Neuronal stem cell (in vitro differentiated cells): ENCODE results near the gene PIK3C2G.

Experiments used
- DNase-seq: peaks from one replicate; pipeline ENCODE4 v3.0.0-alpha.2; 2013; ENCODE audit warnings: low spot score
- H2AFZ ChIP-seq: one replicate; pipeline ENCODE4 v1.6.1; 2013; ENCODE audit warnings: mild to moderate bottlenecking, low read length, inconsistent platforms
- H2AK5ac ChIP-seq: 2 replicates; pipeline ENCODE4 v1.6.1; 2013; ENCODE audit warnings: low read depth, mild to moderate bottlenecking, inconsistent platforms, low read length, moderate library complexity, mixed read lengths
- H2BK120ac ChIP-seq: 2 replicates; pipeline ENCODE4 v1.6.1; 2013; ENCODE audit warnings: low read depth, mild to moderate bottlenecking, inconsistent platforms, low read length, moderate library complexity, mixed read lengths
- H2BK12ac ChIP-seq: one replicate; pipeline ENCODE4 v1.6.1; 2013; ENCODE audit warnings: low read length, inconsistent platforms
- H2BK15ac ChIP-seq: 2 replicates; pipeline ENCODE4 v1.6.1; 2013; ENCODE audit warnings: mild to moderate bottlenecking, low read length, inconsistent platforms, mixed read lengths
- H2BK5ac ChIP-seq: one replicate; pipeline ENCODE4 v1.6.1; 2013; ENCODE audit warnings: inconsistent platforms, mild to moderate bottlenecking, low read length, moderate library complexity
- H3K14ac ChIP-seq: one replicate; pipeline ENCODE4 v1.6.1; 2013; ENCODE audit warnings: low read length, inconsistent platforms
- H3K18ac ChIP-seq: 2 replicates; pipeline ENCODE4 v1.6.1; 2013; ENCODE audit warnings: low read length, inconsistent platforms
- H3K23ac ChIP-seq: 2 replicates; pipeline ENCODE4 v1.6.1; 2013; ENCODE audit warnings: low read depth, mild to moderate bottlenecking, mixed read lengths, low read length, inconsistent platforms; ENCODE audit not compliant: poor library complexity
- H3K27ac ChIP-seq: replicated peaks from 3 replicates; pipeline ENCODE4 v1.5.1; 2013; ENCODE audit warnings: low read length, inconsistent platforms
- H3K27me3 ChIP-seq, 3 experiments: 2 replicates each; pipeline ENCODE4 v1.6.1; 2013; ENCODE audit warnings: low read length in 3 of 3, mild to moderate bottlenecking in 2 of 3, inconsistent platforms in 1 of 3, low read depth in 1 of 3, mixed read lengths in 1 of 3, moderate library complexity in 1 of 3; ENCODE audit not compliant: control insufficient read depth in 3 of 3, insufficient read depth in 3 of 3
- H3K36me3 ChIP-seq, 2 donors: replicated peaks in 1 of 2; 2 replicates each; pipeline ENCODE4 v1.6.1; 2013; ENCODE audit warnings: low read length in 2 of 2; ENCODE audit not compliant: control insufficient read depth in 2 of 2, insufficient read depth in 2 of 2
- H3K4ac ChIP-seq: 2 replicates; pipeline ENCODE4 v1.6.1; 2013; ENCODE audit warnings: inconsistent platforms, mild to moderate bottlenecking, low read length, moderate library complexity
- H3K4me1 ChIP-seq, 2 donors: 1 replicate in 1 of 2; 2 replicates in 1 of 2; pipeline ENCODE4 v1.6.1; 2013; ENCODE audit warnings: low read length in 2 of 2, low read depth in 1 of 2; ENCODE audit not compliant: control insufficient read depth in 2 of 2, insufficient read depth in 1 of 2
- H3K4me2 ChIP-seq: one replicate; pipeline ENCODE4 v1.6.1; 2013; ENCODE audit warnings: mild to moderate bottlenecking, low read length, inconsistent platforms; ENCODE audit not compliant: insufficient read depth, poor library complexity, severe bottlenecking
- H3K4me3 ChIP-seq, 2 donors: 2 replicates each; pipeline ENCODE4 v1.5.1; 2013; ENCODE audit warnings: low read length in 2 of 2, mild to moderate bottlenecking in 2 of 2, inconsistent platforms in 1 of 2, moderate library complexity in 1 of 2
- H3K79me1 ChIP-seq: one replicate; pipeline ENCODE4 v1.6.1; 2013; ENCODE audit warnings: low read depth, mild to moderate bottlenecking, inconsistent platforms, low read length, moderate library complexity
- H3K9ac ChIP-seq: one replicate; pipeline ENCODE4 v1.6.1; 2013; ENCODE audit warnings: mild to moderate bottlenecking, low read depth, low read length, inconsistent platforms; ENCODE audit not compliant: poor library complexity
- H3K9me3 ChIP-seq, 2 donors: replicated peaks in 1 of 2; 2 replicates each; pipeline versions ENCODE3 to v1.6.1; 2013; ENCODE audit warnings: low read length in 2 of 2, mild to moderate bottlenecking in 2 of 2, inconsistent platforms in 1 of 2, low read depth in 1 of 2, mixed read lengths in 1 of 2, moderate library complexity in 1 of 2; ENCODE audit not compliant: control insufficient read depth in 2 of 2, insufficient read depth in 1 of 2
- H4K8ac ChIP-seq: one replicate; pipeline ENCODE4 v1.6.1; 2013; ENCODE audit warnings: low read depth, mild to moderate bottlenecking, inconsistent platforms, low read length, moderate library complexity
- H4K91ac ChIP-seq: one replicate; pipeline ENCODE4 v1.6.1; 2013; ENCODE audit warnings: low read length, low read depth, mild to moderate bottlenecking, inconsistent platforms; ENCODE audit not compliant: poor library complexity
- WGBS, 2 donors: extraction: QIAGEN DNeasy Blood & Tissue Kit; methylation state at CpG; one replicate each; pipeline ENCODE4 v1.1.7; 2013; ENCODE audit warnings: missing lambda C conversion rate in 2 of 2, mixed read lengths in 1 of 2; ENCODE audit not compliant: insufficient read length in 2 of 2, insufficient replicate concordance in 1 of 2; ENCODE audit errors: extremely low coverage in 2 of 2; 5-methylcytosine and 5-hydroxymethylcytosine counted together

The PIK3C2G gene

DNA sequence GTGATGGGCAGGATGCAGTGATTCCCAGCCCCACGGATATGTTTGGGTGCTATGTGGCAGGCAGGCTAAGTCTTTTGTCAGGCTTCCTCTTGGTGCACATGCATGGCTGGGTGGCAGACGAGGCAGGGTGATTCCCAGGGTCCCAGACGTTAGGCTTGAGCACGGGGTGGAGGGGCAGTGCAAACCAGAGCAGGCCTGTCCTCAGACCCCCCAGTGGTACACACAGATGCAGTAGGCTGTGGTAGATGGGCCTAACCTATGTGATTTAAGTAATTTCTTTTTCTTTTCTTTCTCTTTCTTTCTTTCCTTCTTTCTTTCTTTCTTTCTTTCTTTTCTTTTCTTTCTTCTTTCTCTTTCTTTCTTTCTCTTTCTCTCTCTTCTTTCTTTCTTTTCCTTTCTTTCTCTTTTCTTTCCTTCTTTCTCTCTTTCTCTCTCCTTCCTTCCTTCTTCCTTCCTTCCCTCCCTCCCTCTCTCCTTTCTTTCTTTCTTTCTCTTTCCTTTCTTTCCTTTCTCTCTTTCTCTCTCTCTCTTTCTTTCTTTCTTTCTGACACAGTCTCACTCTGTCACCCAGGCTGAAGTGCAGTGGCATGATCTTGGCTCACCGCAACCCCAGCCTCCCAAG, 41.6 kb downstream of the PIK3C2G start:
- Histone ChIP-seq H3K23ac (no peak overlapping the region), H3K9ac (no peak overlapping the region), H2AK5ac (no peak overlapping the region), H3K18ac (no peak overlapping the region), H3K79me1 (no peaks in the 10 kb centered on the region), H3K27me3 (no peaks in the 10 kb centered on the region), H3K4me3 (peak overlapping the region in 1 of 2 donors; percentile 42), H2BK5ac (no peak overlapping the region), H2BK12ac (no peak overlapping the region), H3K4me2 (no peak overlapping the region), H3K4ac (no peak overlapping the region), H3K36me3 (no peaks in the 10 kb centered on the region), H3K14ac (no peak overlapping the region), H3K4me1 (no peaks in the 10 kb centered on the region), H2BK15ac (no peak overlapping the region), H2BK120ac (no peak overlapping the region), H4K8ac (no peak overlapping the region), H3K27ac (no peak overlapping the region), H2AFZ (no peak overlapping the region), H4K91ac (no peak overlapping the region), H3K9me3 (peaks cover 8% of the 10 kb centered on the region in 2 donors)
- WGBS, 2 donors, result no CpG with 5 or more reads among the region's 5 CpGs
- no peak for DNase-seq

DNA sequence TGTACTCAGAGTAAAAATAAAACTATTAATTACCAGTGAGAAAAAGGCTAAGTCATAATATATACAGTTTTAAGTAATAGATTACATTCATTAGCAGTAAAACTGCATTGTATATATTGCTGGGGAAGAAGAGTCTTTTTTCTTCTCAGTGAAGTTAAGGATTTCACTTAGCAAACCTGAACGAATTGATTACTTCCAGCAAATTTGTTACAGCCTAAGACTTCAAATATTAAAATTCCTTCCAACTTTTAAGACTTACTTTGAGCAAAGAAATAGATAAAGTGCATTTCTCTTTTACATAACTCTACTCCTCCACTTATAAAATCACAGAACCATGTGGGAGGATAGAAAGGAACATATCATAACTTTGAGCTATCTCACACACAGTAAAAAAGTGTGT, 43.3 kb downstream of the PIK3C2G start:
- Histone ChIP-seq H2BK120ac (no peak overlapping the region), H2BK5ac (no peak overlapping the region), H3K4me2 (no peak overlapping the region), H2AFZ (no peak overlapping the region), H3K4me3 (no peak overlapping the region), H4K91ac (no peak overlapping the region), H3K9me3 (peaks cover 8% of the 10 kb centered on the region in 2 donors), H3K79me1 (no peaks in the 10 kb centered on the region), H2BK12ac (no peak overlapping the region), H3K23ac (no peak overlapping the region), H2AK5ac (no peak overlapping the region), H3K4me1 (no peaks in the 10 kb centered on the region), H3K4ac (no peak overlapping the region), H2BK15ac (no peak overlapping the region), H3K27ac (no peak overlapping the region), H3K14ac (no peak overlapping the region), H3K27me3 (no peaks in the 10 kb centered on the region), H3K18ac (no peak overlapping the region), H3K9ac (no peak overlapping the region), H4K8ac (no peak overlapping the region), H3K36me3 (no peaks in the 10 kb centered on the region)
- no peak for DNase-seq
- no CpG with 5 or more reads among the region's 1 CpG for WGBS, 2 donors

DNA sequence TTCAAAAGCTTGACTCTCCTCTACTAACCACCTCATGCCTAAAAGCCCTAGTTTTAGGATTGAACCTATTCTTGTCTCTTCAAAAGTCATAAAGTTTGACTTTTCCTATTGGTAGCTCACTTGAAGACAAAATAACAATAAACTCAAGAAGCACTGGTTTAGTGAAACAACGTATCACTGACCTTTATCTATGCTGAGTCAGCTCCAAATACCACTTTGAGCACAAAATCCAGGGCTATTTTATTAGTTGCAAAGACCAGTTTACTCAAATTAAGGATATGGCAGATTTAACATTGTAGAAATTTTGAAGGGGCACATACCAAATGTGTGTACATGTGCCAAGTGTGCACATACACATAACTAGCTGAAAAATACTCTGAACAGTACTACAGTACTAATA, 45.0 kb downstream of the PIK3C2G start:
- no peak overlapping the region for H3K4me2 ChIP-seq
- H2AFZ ChIP-seq, result no peak overlapping the region
- no peak overlapping the region for H2AK5ac ChIP-seq
- no peak for DNase-seq
- no peak overlapping the region for H2BK15ac ChIP-seq
- H3K18ac ChIP-seq, result no peak overlapping the region
- H3K27me3 ChIP-seq, result no peaks in the 10 kb centered on the region
- no peak overlapping the region for H4K91ac ChIP-seq
- no peak overlapping the region for H3K9ac ChIP-seq
- WGBS, 2 donors, result no CpG with 5 or more reads among the region's 1 CpG
- no peak overlapping the region for H3K4me3 ChIP-seq
- no peak overlapping the region for H4K8ac ChIP-seq
- H3K36me3 ChIP-seq, result no peaks in the 10 kb centered on the region
- H3K14ac ChIP-seq, result no peak overlapping the region
- no peak overlapping the region for H3K4ac ChIP-seq
- no peak overlapping the region for H3K27ac ChIP-seq
- H2BK120ac ChIP-seq, result no peak overlapping the region
- no peaks in the 10 kb centered on the region for H3K79me1 ChIP-seq
- no peak overlapping the region for H3K23ac ChIP-seq
- H2BK5ac ChIP-seq, result no peak overlapping the region
- H3K9me3 ChIP-seq, result peaks cover 8% of the 10 kb centered on the region in 2 donors
- no peak overlapping the region for H2BK12ac ChIP-seq
- H3K4me1 ChIP-seq, result no peaks in the 10 kb centered on the region

DNA sequence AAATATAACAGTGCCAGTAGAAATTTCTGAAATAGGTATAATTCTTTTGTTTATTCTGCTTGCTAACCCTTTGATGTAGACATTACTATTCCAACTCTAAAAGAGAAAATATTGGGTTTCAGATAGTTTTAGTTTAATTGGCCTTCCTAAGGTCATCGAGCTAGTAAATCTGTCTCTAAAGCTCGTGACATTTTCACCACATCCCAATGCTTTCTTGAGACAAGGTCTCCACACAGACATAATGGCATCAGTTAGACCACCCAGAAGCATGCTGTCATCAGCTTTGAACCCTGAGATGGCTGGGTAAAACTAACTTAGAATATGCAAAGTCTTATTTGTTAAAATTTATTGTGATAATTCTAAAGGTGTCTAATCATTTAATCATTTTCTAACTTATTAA, 52.0 kb downstream of the PIK3C2G start:
- Histone ChIP-seq H3K27me3 (no peaks in the 10 kb centered on the region), H3K4me3 (no peak overlapping the region), H3K4me2 (no peak overlapping the region), H3K79me1 (no peaks in the 10 kb centered on the region), H3K4me1 (no peaks in the 10 kb centered on the region), H3K9ac (no peak overlapping the region), H2BK5ac (no peak overlapping the region), H2BK12ac (no peak overlapping the region), H3K14ac (no peak overlapping the region), H3K18ac (no peak overlapping the region), H3K23ac (no peak overlapping the region), H3K9me3 (no peaks in the 10 kb centered on the region), H3K4ac (no peak overlapping the region), H4K8ac (no peak overlapping the region), H2BK120ac (no peak overlapping the region), H2AK5ac (no peak overlapping the region), H4K91ac (no peak overlapping the region), H3K27ac (no peak overlapping the region), H2AFZ (peak overlapping the region; percentile 32), H2BK15ac (no peak overlapping the region), H3K36me3 (no peaks in the 10 kb centered on the region)
- no CpG with 5 or more reads among the region's 2 CpGs for WGBS, 2 donors
- no peak for DNase-seq
